Hepatocyte (in vitro differentiated cells): ENCODE results near the gene ZNF521.

Experiments used
- EZH2 ChIP-seq: fragments of 200-600 bp; sonication (generic); IDR thresholded peaks from 2 replicates; pipeline ENCODE4 v1.6.1; 2016; ENCODE audit warnings: antibody characterized with exemption, mild to moderate bottlenecking, borderline replicate concordance
- TF ChIP-seq, protein P1 (sequence below): fragments of 200-600 bp; sonication (generic); IDR thresholded peaks from 2 replicates; pipeline ENCODE4 v1.5.1; 2016; ENCODE audit warnings: antibody characterized with exemption, mild to moderate bottlenecking; ENCODE audit not compliant: poor library complexity

DNA sequence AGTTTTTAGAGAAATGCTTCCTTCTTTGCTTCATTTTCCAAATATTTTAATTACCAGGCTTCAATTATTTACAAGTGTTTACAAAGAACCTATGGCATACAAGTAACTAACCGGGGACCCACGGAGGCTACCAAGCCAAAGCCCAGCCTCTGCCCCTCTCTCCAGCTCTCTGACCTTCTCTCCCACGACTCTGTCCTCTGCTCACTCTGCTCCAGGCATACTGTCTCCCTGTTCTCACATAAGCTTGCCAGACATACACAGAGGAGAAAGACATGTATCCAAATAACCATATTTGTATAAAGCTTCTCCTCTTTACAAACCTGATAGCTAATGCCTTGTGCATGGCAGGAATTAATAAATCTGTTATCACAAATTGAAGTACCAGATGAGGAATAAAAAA lies 141.3 kb downstream of the ZNF521 start:
- no peak for TF ChIP-seq EZH2
- TF ChIP-seq, protein P1, sequence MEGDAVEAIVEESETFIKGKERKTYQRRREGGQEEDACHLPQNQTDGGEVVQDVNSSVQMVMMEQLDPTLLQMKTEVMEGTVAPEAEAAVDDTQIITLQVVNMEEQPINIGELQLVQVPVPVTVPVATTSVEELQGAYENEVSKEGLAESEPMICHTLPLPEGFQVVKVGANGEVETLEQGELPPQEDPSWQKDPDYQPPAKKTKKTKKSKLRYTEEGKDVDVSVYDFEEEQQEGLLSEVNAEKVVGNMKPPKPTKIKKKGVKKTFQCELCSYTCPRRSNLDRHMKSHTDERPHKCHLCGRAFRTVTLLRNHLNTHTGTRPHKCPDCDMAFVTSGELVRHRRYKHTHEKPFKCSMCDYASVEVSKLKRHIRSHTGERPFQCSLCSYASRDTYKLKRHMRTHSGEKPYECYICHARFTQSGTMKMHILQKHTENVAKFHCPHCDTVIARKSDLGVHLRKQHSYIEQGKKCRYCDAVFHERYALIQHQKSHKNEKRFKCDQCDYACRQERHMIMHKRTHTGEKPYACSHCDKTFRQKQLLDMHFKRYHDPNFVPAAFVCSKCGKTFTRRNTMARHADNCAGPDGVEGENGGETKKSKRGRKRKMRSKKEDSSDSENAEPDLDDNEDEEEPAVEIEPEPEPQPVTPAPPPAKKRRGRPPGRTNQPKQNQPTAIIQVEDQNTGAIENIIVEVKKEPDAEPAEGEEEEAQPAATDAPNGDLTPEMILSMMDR: no peak
